ENCODE results near the gene TMEM123.

The TMEM123 gene

DNA sequence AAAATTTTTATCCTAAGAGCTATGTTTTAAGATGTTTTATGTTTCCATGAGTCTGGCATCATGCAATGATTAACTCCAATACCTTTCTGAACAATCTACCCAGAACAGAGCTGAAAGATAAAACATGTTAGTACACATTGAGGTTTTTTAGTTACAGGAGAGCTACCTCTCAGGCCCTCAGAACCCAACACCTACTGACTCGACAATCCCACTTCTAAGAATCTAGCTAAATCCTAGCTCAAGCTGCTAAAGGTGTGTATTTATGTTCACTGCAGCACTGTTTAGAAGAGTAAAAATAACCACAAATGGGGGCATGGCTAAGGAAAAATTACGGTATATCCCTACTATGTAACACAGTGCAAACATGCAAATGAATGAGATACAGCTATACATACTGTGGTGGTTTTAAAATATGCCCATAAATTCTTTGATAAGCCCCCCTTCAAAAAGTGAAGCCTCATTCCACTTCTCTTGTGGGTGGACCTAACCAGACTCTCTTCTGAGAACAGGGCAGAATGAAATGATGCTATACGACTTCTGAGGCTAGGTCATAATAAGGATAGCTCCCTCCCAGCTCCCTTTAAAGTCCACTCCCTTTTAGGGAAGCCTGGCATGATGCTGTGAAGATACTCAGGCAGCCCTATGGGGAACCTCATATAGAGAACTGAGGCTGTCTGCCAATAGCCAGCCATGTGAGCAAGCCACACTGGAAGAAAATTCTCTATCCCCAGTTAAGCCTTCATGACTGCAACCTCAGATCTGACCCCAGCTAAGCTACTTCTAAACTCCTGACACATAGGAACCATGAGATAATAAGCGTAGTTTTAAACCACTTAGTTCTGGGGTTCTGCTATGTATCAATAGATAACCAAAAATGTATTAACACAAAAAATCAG, 29.5 kb downstream of the TMEM123 start:
- DNase-seq = no peak

- DNase-seq = no peak
Observed at GRCh38 chr11:102421261-102421660, 31.3 kb downstream of the TMEM123 start.

DNA sequence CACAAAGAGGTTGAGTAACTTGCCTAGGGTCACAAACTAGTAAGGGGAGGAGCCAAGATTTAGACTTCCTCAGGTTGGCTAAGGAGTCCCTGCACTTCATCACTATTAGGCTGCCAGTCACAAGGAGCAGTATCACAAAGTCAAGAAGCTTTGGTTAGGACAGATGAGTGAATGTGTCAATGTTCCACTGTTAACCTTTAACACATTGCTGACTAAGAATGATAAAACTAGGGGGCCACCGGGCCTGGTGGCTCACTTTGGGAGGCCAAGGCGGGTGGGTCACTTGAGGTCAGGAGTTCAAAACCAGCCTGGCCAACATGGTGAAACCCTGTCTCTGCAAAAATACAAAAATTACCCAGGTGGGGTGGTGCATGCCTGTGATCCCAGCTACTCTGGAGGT, 32.0 kb downstream of the TMEM123 start:
- DNase-seq = no peak

GRCh38 chr11:102419181-102419580, 33.4 kb downstream of the TMEM123 start:
- DNase-seq = no peak

DNA sequence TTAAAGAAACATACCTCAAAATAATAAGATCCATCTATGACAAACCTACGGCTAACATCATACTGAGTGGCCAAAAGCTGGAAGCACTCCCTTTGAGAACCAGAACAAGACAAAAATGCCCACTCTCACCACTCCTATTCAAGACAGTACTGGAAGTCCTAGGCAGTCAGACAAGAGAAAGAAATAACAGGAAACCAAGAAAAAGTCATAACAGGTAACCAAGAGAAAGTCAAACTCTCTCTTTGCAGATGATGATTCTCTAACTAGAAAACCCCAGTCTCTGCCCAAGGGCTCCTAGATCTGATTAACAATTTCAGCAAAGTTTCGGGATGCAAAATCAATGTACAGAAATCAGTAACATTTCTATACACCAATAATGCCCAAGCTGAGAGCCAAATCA, 35.6 kb downstream of the TMEM123 start:
- DNase-seq = no peak

GRCh38 chr11:102415304-102415916, 37.2 kb downstream of the TMEM123 start:
- no peak for DNase-seq

GRCh38 chr11:102414559-102414958, 38.0 kb downstream of the TMEM123 start:
- DNase-seq = no peak

DNA sequence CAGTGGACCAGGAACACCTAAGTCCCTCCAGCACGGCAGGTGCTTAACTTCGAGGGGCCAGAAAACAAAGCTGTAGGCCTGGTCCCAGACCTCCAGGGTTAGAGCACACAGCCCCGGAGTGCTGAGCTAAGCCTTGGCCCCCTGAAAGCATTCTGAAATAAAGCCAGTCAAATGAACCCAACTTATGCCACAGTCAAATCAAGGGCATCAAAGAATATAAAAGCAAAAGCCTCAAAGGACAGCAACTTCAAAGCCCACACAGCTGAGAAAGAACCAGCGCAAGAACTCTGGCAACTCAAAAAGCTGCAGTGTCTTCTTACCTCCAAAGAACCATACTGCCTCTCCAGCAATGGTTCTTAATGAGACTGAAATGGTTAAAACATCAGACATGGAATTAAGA, 39.1 kb downstream of the TMEM123 start:
- no peak for DNase-seq

- DNase-seq = no peak
Observed at GRCh38 chr11:102411142-102411541, 41.4 kb downstream of the TMEM123 start.

- DNase-seq = no peak
Observed at GRCh38 chr11:102410382-102410784, 42.2 kb downstream of the TMEM123 start.

GRCh38 chr11:102408339-102408738, 44.2 kb downstream of the TMEM123 start:
- no peak for DNase-seq

GRCh38 chr11:102407901-102408300, 44.7 kb downstream of the TMEM123 start:
- no peak for DNase-seq

DNA sequence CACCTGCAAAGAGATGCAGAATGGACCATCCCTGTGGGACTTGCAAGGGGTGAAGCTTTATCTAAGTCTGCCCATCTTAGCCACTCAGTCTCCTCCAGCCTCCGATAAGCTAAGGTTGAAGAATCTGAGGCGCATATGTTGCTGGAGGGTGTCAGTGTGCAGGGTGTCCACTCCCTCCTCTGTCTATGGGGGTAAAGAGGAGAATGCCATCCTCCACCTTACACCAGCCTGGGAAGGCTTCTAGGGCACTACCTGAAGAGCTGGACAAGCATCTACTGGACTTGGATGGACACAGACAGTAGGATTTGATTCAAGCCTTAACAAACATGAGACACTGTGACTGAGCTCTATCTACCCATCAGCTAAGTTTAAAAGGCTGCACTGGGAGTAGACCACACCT, 46.5 kb downstream of the TMEM123 start:
- no peak for DNase-seq

DNA sequence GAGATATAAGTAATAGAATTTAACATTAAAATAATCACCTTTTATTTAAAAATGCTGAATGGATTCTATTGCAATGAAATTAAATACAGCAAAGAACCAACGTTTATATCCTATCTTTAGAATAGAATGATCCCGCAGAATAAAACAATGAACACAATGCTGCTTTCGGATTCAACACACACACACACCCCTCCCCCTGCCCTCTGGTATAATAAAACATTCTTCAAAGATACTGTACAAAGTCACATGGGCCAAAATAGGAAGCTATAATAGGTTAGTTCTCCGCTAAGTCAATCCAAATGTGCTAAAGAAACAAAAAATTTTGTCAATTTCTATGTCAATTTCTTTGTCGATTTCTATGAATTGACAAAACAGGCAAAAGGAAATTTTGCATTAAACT, 47.1 kb downstream of the TMEM123 start:
- DNase-seq = no peak

DNA sequence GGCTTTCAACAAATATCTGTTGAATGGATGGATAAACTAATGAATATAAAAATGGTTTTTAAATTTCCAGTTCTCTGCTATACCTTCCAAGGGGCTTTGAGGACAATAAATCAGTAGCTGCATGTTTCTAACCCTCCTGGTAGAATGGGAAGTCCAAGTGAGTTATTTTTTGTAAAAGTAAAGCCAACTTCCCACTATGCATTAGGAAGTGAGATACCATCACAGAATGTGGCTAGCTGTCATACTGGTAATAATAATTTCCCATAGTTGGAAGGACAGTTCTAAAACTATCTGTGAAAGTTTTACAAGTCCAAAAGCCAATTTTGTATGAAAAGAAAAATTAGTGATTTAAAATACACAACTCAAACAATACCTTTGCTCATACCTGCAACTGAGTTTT, 50.0 kb downstream of the TMEM123 start:
- DNase-seq = no peak

GRCh38 chr11:102401905-102402304, 50.7 kb downstream of the TMEM123 start:
- no peak for DNase-seq

DNA sequence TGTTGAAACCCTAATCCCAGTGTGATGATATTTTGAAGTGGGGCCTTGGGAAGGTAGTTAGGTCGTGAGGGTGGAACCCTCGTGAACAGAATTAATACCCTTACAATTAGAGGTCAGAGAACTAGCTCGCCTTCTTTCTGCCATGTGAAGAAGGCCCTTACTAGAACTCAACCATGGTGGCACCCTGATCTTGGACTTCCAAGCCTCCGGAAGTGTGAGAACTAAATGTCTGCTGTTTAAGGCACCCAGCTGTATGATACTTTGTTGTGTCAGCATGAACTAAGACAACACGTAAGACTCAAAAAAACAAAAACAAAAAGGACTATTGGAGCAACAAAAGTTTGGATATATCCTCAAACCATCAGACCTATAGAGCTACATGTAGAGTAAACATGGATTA, 52.0 kb downstream of the TMEM123 start:
- no peak for DNase-seq

- DNase-seq = no peak
Observed at GRCh38 chr11:102399189-102399588, 53.4 kb downstream of the TMEM123 start.

GRCh38 chr11:102398297-102398696, 54.3 kb downstream of the TMEM123 start:
- no peak for DNase-seq

- no peak for DNase-seq
Observed at GRCh38 chr11:102396708-102397563, 55.6 kb downstream of the TMEM123 start.

GRCh38 chr11:102395720-102396393, 56.7 kb downstream of the TMEM123 start:
- no peak for DNase-seq

DNA sequence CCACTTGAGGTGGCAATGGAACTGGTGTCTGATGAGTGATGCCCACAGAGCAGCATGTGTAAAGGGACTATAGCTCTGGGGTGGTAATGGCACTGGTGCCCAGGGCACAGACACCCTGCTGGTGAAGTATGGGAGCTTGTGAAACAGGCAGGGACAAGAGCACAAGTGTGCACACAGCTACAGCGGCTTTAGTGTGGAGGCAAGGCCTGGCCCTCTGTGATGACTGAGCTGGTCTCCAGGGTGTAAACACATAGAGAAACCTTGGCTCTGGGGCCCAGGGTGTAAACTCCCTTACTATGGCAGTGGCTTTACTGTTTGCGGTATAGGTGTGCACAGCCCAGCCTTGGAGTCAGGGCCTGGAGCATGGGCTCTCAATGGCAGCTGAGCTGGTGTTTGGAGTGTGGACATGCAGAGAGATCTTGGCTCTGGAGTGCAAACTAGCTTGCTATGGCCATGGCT, 59.3 kb downstream of the TMEM123 start:
- DNase-seq = no peak

Data from effector CD4-positive, alpha-beta T cell (primary cell).